BLaER1 treated with 17β-estradiol and CSF1 and Interleukin-3, amounts not matched to agents 10 nM and 100 nM (cell line): Measurements from ENCODE around the gene RAB30.
"Not testable (repeated sequence)": the region's sequence is repeated elsewhere in the genome, so short reads cannot be mapped to it uniquely, and the experiment has no call there.

Experiments used
- H3K27ac ChIP-seq, 11 experiments: shearing (Covaris generic); formaldehyde crosslinking; 2 replicates each; pipeline ENCODE4 v1.8.1; 2022
- H3K27me3 ChIP-seq, 11 experiments: shearing (Covaris generic); formaldehyde crosslinking; 2 replicates each; pipeline ENCODE4 v1.8.1; 2022
- H3K36me3 ChIP-seq, 11 experiments: shearing (Covaris generic); formaldehyde crosslinking; 2 replicates each; pipeline ENCODE4 v1.8.1; 2022
- H3K4me1 ChIP-seq, 10 experiments: shearing (Covaris generic); formaldehyde crosslinking; 2 replicates each; pipeline ENCODE4 v1.8.1; 2022
- H3K4me2 ChIP-seq, 11 experiments: shearing (Covaris generic); formaldehyde crosslinking; 2 replicates each; pipeline ENCODE4 v1.8.1; 2022
- H3K4me3 ChIP-seq, 10 experiments: shearing (Covaris generic); formaldehyde crosslinking; 2 replicates each; pipeline ENCODE4 v1.8.1; 2022
- H3K9ac ChIP-seq, 11 experiments: shearing (Covaris generic); formaldehyde crosslinking; 2 replicates each; pipeline ENCODE4 v1.8.1; 2022
- H3K9me3 ChIP-seq, 11 experiments: shearing (Covaris generic); formaldehyde crosslinking; replicated peaks in 1 of 11; 2 replicates each; pipeline ENCODE4 v1.8.1; 2022
- H4K20me1 ChIP-seq, 11 experiments: shearing (Covaris generic); formaldehyde crosslinking; 2 replicates each; pipeline ENCODE4 v1.8.1; 2022
- Cebpa-rat ChIP-seq, 11 experiments: shearing (Covaris generic); IDR thresholded peaks; 2 replicates each; pipeline ENCODE4 v1.8.1; 2022

The RAB30 gene

DNA sequence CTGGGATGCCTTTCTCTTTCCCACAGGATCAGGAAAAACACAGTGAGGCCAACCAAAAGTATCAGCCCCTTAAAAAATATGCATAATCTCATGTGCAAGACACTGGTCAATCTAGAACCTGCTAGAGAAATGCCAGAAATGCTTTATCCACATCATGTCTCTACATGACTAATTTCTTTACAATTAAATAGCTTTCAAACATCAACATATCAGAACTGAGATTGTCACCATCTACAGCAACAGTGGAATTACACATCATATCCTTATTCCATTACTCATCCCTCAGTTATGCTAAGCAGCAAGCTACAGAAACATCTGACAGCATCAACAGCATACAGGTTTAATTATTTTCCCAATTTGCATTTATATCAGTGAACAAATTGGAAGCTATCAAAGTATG is 91.4 kb downstream of the RAB30 start:
- TF ChIP-seq Cebpa-rat (IDR thresholded peaks at IDR 0.05): no peak
- H4K20me1 ChIP-seq: no peaks in the 10 kb centered on the region
- peaks cover 0 to 32% (median 25%) of the 10 kb centered on the region in 10 experiments; a peak in 16 of 20 replicates for H3K4me1 ChIP-seq
- no peak overlapping the region for H3K27ac ChIP-seq
- no peak overlapping the region for H3K4me2 ChIP-seq
- H3K27me3 ChIP-seq: peaks cover 0 to 8% (median 0%) of the 10 kb centered on the region in 11 experiments; a peak in 4 of 22 replicates
- H3K9me3 ChIP-seq: no peaks in the 10 kb centered on the region
- H3K9ac ChIP-seq: no peak overlapping the region
- no peak overlapping the region for H3K4me3 ChIP-seq
- H3K36me3 ChIP-seq: peaks cover 0 to 8% (median 0%) of the 10 kb centered on the region in 11 experiments; a peak in 2 of 22 replicates

GRCh38 chr11:82979824-82980223 is 91.9 kb downstream of the RAB30 start:
- Histone ChIP-seq H3K9ac (no peak overlapping the region), H3K4me3 (no peak overlapping the region), H3K36me3 (peaks cover 0 to 8% (median 0%) of the 10 kb centered on the region in 11 experiments; a peak in 2 of 22 replicates), H3K27me3 (peaks cover 0 to 12% (median 0%) of the 10 kb centered on the region in 11 experiments; a peak in 4 of 22 replicates), H3K9me3 (no peaks in the 10 kb centered on the region), H3K4me1 (peaks cover 0 to 33% (median 25%) of the 10 kb centered on the region in 10 experiments; a peak in 16 of 20 replicates), H4K20me1 (no peaks in the 10 kb centered on the region), H3K4me2 (no peak overlapping the region), H3K27ac (no peak overlapping the region)
- TF ChIP-seq Cebpa-rat (IDR thresholded peaks at IDR 0.05): no peak

GRCh38 chr11:82978422-82979099 is 93.1 kb downstream of the RAB30 start:
- H3K9ac ChIP-seq: no peak overlapping the region
- H3K4me1 ChIP-seq: peaks cover 0 to 33% (median 25%) of the 10 kb centered on the region in 10 experiments; a peak in 16 of 20 replicates
- no peak overlapping the region for H3K27ac ChIP-seq
- peaks cover 0 to 14% (median 0%) of the 10 kb centered on the region in 11 experiments; a peak in 4 of 22 replicates for H3K27me3 ChIP-seq
- peaks cover 0 to 5% (median 0%) of the 10 kb centered on the region in 11 experiments; a peak in 2 of 22 replicates for H3K36me3 ChIP-seq
- H3K4me2 ChIP-seq: peak overlapping the region in 6 of 11 experiments; percentile 28 to 80 (median 72); a peak in 8 of 22 replicates
- H3K4me3 ChIP-seq: no peak overlapping the region
- TF ChIP-seq Cebpa-rat (IDR thresholded peaks at IDR 0.05): no peak
- no peaks in the 10 kb centered on the region for H4K20me1 ChIP-seq
- no peaks in the 10 kb centered on the region for H3K9me3 ChIP-seq

DNA sequence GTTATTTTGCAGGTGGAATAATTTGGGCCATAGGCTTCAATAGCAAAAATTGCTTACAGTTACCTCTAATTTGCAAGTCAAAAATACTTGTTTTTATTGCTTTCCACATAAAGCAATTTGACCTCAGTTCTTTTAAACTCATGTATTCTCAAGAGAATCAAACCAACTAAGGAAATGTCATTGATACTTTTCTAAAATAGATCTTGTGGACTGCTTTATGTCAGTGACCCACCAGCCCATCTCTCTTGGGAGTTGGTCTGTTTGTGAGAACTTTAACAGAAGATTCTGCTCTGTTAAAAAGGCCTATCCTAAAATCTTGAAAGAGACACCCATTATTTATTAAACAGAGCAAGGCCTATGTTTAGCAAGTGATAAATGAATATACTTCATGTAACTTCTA is 94.9 kb downstream of the RAB30 start:
- TF ChIP-seq Cebpa-rat (IDR thresholded peaks at IDR 0.05): no peak
- peak overlapping the region in 9 of 11 experiments; percentile 7 to 80 (median 70); a peak in 17 of 22 replicates for H3K4me2 ChIP-seq

DNA sequence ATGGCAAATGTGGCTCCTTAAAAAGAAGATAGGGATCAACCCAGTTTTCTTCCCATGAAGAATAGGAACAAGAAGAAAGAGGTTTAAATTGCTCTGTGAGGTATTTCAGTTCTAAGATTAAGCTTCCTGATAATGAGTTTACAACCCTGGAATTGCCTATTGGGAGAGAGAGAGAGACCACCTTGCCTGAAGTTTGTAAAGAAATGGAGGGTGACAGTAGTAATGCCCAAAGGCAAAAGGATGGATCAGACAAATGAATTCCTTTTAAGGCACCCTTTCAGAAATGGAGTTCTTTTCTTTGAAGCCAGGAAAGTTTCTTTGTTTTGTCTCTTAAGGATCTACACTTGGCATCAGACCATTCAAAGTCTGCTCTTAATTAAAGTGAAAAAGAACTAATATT is 95.8 kb downstream of the RAB30 start:
- Histone ChIP-seq H3K27ac (no peak overlapping the region), H3K27me3 (peaks cover 0 to 14% (median 0%) of the 10 kb centered on the region in 11 experiments; a peak in 4 of 22 replicates), H3K36me3 (no peaks in the 10 kb centered on the region), H3K4me3 (no peak overlapping the region), H3K4me2 (peak overlapping the region in 8 of 11 experiments; percentile 52 to 80 (median 72); a peak in 15 of 22 replicates), H3K9me3 (peaks cover 2 to 7% (median 6%) of the 10 kb centered on the region in 11 experiments; a peak in 19 of 22 replicates), H3K9ac (no peak overlapping the region), H4K20me1 (no peaks in the 10 kb centered on the region), H3K4me1 (peaks cover 0 to 35% (median 25%) of the 10 kb centered on the region in 10 experiments; a peak in 16 of 20 replicates)
- no peak for TF ChIP-seq Cebpa-rat (IDR thresholded peaks at IDR 0.05)

More for the DNA sequence above, 94.9 kb downstream of the RAB30 start:
- peaks cover 0 to 14% (median 0%) of the 10 kb centered on the region in 11 experiments; a peak in 4 of 22 replicates for H3K27me3 ChIP-seq
- H3K4me1 ChIP-seq: peaks cover 0 to 33% (median 25%) of the 10 kb centered on the region in 10 experiments; a peak in 16 of 20 replicates
- H3K9ac ChIP-seq: no peak overlapping the region
- no peaks in the 10 kb centered on the region for H3K9me3 ChIP-seq
- peak overlapping the region in 1 of 10 experiments; percentile 16; a peak in 2 of 20 replicates for H3K4me3 ChIP-seq
- no peak overlapping the region for H3K27ac ChIP-seq
- no peaks in the 10 kb centered on the region for H4K20me1 ChIP-seq
- peaks cover 0 to 4% (median 0%) of the 10 kb centered on the region in 11 experiments; a peak in 2 of 22 replicates for H3K36me3 ChIP-seq

- no peak for TF ChIP-seq Cebpa-rat (IDR thresholded peaks at IDR 0.05)
Observed at GRCh38 chr11:82974851-82975250, 96.8 kb downstream of the RAB30 start.

GRCh38 chr11:82974135-82974534 is 97.6 kb downstream of the RAB30 start:
- H3K9me3 ChIP-seq: peaks cover 8 to 15% (median 13%) of the 10 kb centered on the region in 11 experiments; a peak in 19 of 22 replicates
- H3K4me3 ChIP-seq: no peak overlapping the region
- peaks cover 0 to 35% (median 25%) of the 10 kb centered on the region in 10 experiments; a peak in 16 of 20 replicates for H3K4me1 ChIP-seq
- TF ChIP-seq Cebpa-rat (IDR thresholded peaks at IDR 0.05): no peak
- no peak overlapping the region for H3K27ac ChIP-seq
- H3K9ac ChIP-seq: no peak overlapping the region
- no peaks in the 10 kb centered on the region for H4K20me1 ChIP-seq
- no peak overlapping the region for H3K4me2 ChIP-seq
- no peaks in the 10 kb centered on the region for H3K36me3 ChIP-seq
- H3K27me3 ChIP-seq: peaks cover 0 to 14% (median 0%) of the 10 kb centered on the region in 11 experiments; a peak in 4 of 22 replicates

More at GRCh38 chr11:82974851-82975250, 96.8 kb downstream of the RAB30 start:
- Histone ChIP-seq H3K27ac (no peak overlapping the region), H3K36me3 (no peaks in the 10 kb centered on the region), H3K4me2 (no peak overlapping the region), H3K9ac (no peak overlapping the region), H3K4me1 (peaks cover 0 to 35% (median 25%) of the 10 kb centered on the region in 10 experiments; a peak in 16 of 20 replicates), H3K4me3 (no peak overlapping the region), H3K9me3 (peaks cover 8 to 15% (median 13%) of the 10 kb centered on the region in 11 experiments; a peak in 19 of 22 replicates), H3K27me3 (peaks cover 0 to 14% (median 0%) of the 10 kb centered on the region in 11 experiments; a peak in 4 of 22 replicates), H4K20me1 (no peaks in the 10 kb centered on the region)

GRCh38 chr11:82972103-82972502 is 99.6 kb downstream of the RAB30 start:
- no peak overlapping the region for H3K27ac ChIP-seq
- H3K27me3 ChIP-seq: peaks cover 0 to 14% (median 0%) of the 10 kb centered on the region in 11 experiments; a peak in 4 of 22 replicates
- H3K4me2 ChIP-seq: peak overlapping the region in 2 of 11 experiments; percentile 12 to 37; a peak in 2 of 22 replicates
- no peaks in the 10 kb centered on the region for H4K20me1 ChIP-seq
- peaks cover 0 to 20% (median 14%) of the 10 kb centered on the region in 10 experiments; a peak in 16 of 20 replicates for H3K4me1 ChIP-seq
- H3K9ac ChIP-seq: no peak overlapping the region
- no peak overlapping the region for H3K4me3 ChIP-seq
- H3K9me3 ChIP-seq: peaks cover 8 to 15% (median 13%) of the 10 kb centered on the region in 11 experiments; a peak in 19 of 22 replicates
- no peaks in the 10 kb centered on the region for H3K36me3 ChIP-seq
- TF ChIP-seq Cebpa-rat (IDR thresholded peaks at IDR 0.05): no peak

- Histone ChIP-seq H3K27me3 (peaks cover 0 to 14% (median 0%) of the 10 kb centered on the region in 11 experiments; a peak in 4 of 22 replicates), H3K4me1 (peaks cover 0 to 14% (median 8%) of the 10 kb centered on the region in 10 experiments; a peak in 15 of 20 replicates), H3K9me3 (peaks cover 8 to 15% (median 13%) of the 10 kb centered on the region in 11 experiments; a peak in 19 of 22 replicates), H3K4me2 (peak overlapping the region in 8 of 11 experiments; percentile 8 to 42 (median 22); a peak in 8 of 22 replicates)
- not testable (repeated sequence) for H4K20me1 ChIP-seq, H3K9ac ChIP-seq, H3K27ac ChIP-seq, H3K4me3 ChIP-seq, H3K36me3 ChIP-seq
Observed at GRCh38 chr11:82971519-82971946, 100.2 kb downstream of the RAB30 start.

DNA sequence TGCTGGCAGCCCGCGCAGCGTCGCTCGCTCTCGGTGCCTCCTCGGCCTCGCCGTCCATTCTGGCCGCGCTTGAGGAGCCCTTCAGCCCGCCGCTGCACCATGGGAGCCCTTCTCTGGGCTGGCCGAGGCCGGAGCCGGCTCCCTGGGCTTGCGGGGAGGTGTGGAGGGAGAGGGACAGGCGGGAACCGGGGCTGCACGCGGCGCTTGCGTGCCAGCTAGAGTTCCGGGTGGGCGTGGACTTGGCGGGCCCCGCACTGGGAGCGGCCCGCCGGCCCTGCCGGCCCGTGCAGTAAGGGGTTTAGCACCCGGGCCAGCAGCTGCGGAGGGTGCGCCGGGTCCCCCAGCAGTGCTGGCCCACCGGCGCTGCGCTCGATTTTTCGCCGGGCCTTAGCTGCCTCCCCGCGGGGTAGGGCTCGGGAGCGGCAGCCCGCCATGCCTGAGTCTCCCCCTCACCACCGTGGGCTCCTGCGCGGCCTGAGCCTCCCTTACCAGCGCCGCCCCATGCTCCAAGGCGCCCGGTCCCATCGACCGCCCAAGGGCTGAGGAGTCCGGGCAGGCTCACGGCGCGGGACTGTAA is 101.1 kb downstream of the RAB30 start:
- H3K36me3 ChIP-seq, H3K27ac ChIP-seq, H3K4me1 ChIP-seq, H4K20me1 ChIP-seq, H3K4me3 ChIP-seq, H3K4me2 ChIP-seq, H3K27me3 ChIP-seq, H3K9ac ChIP-seq: not testable (repeated sequence)
- peaks cover 8 to 15% (median 13%) of the 10 kb centered on the region in 11 experiments; a peak in 19 of 22 replicates for H3K9me3 ChIP-seq
